Thymus (tissue), 14 donors: ENCODE measurements around the gene RPS29. TPM values are rescaled to one million over a fixed set of nuclear protein-coding genes. Genes with fewer than 3 reads are reported as not detected.

Experiments used
- DNase-seq, 9 donors: peaks; one replicate each; pipeline ENCODE4 v3.0.0-alpha.2; 2013; ENCODE audit warnings: low spot score in 9 of 9, low read depth in 6 of 9, missing footprints in 1 of 9
- H3K27ac ChIP-seq, 2 donors: one replicate each; pipeline ENCODE4 v1.5.1; 2013; ENCODE audit warnings: control low read depth in 1 of 2, low read depth in 1 of 2, low read length in 1 of 2, mild to moderate bottlenecking in 1 of 2, moderate library complexity in 1 of 2
- H3K27me3 ChIP-seq, 2 donors: one replicate each; pipeline ENCODE4 v1.5.1; 2013; ENCODE audit warnings: low read length in 1 of 2; ENCODE audit not compliant: control insufficient read depth in 2 of 2, insufficient read depth in 1 of 2
- H3K36me3 ChIP-seq, 2 donors: one replicate each; pipeline ENCODE4 v1.5.1; 2013; ENCODE audit warnings: low read length in 1 of 2, mild to moderate bottlenecking in 1 of 2, moderate library complexity in 1 of 2; ENCODE audit not compliant: control insufficient read depth in 2 of 2, insufficient read depth in 2 of 2
- H3K4me1 ChIP-seq, 2 donors: one replicate each; pipeline ENCODE4 v1.5.1; 2013; ENCODE audit warnings: low read length in 2 of 2; ENCODE audit not compliant: control insufficient read depth in 2 of 2, insufficient read depth in 2 of 2
- H3K4me3 ChIP-seq, 2 donors: one replicate each; pipeline ENCODE4 v1.5.1; 2013; ENCODE audit warnings: low read length in 2 of 2, control low read depth in 1 of 2, mild to moderate bottlenecking in 1 of 2
- H3K9me3 ChIP-seq, 2 donors: one replicate each; pipeline ENCODE4 v1.5.1; 2013; ENCODE audit warnings: low read length in 1 of 2, mild to moderate bottlenecking in 1 of 2; ENCODE audit not compliant: control insufficient read depth in 2 of 2, insufficient read depth in 1 of 2
- WGBS: extraction: QIAGEN DNeasy Blood & Tissue Kit; methylation state at CpG from one replicate; pipeline ENCODE4 v1.1.7; 2013; 5-methylcytosine and 5-hydroxymethylcytosine counted together
- long read RNA-seq, 10 donors: transcript quantifications; one replicate each; lab custom pipeline, GENCODE V29; 2026
- polyA plus RNA-seq: library from polyadenylated mRNA; stranded (reverse); fragments of 200-250 nt; gene quantifications from one replicate; pipeline ENCODE4 v1.2.3, GENCODE V29; 2013
- total RNA-seq: library from RNA; stranded (reverse); fragments of 120-200 nt; gene quantifications from one replicate; pipeline ENCODE4 v1.2.4, GENCODE V29; 2013
- donor health status: healthy.

The RPS29 gene
- total RNA-seq: 6,328 TPM
- polyA plus RNA-seq: 5,388 TPM
- long read RNA-seq, donor 1, full-length matches to known transcripts: 355 of 355 reads
- long read RNA-seq, donor 1, partial matches to known transcripts: 0 of 355 reads
- long read RNA-seq, donor 1, other reads (novel, unspliced or antisense): 0 of 355 reads
- long read RNA-seq, donor 2: 0 reads
- long read RNA-seq, donor 3, full-length matches to known transcripts: 4,240 of 4,375 reads
- long read RNA-seq, donor 3, partial matches to known transcripts: 58 of 4,375 reads
- long read RNA-seq, donor 3, other reads (novel, unspliced or antisense): 77 of 4,375 reads
- long read RNA-seq, donor 4, full-length matches to known transcripts: 1,684 of 1,706 reads
- long read RNA-seq, donor 4, partial matches to known transcripts: 22 of 1,706 reads
- long read RNA-seq, donor 4, other reads (novel, unspliced or antisense): 0 of 1,706 reads
- long read RNA-seq, donor 5, full-length matches to known transcripts: 7,323 of 7,376 reads
- long read RNA-seq, donor 5, partial matches to known transcripts: 38 of 7,376 reads
- long read RNA-seq, donor 5, other reads (novel, unspliced or antisense): 15 of 7,376 reads
- long read RNA-seq, donor 6, full-length matches to known transcripts: 1,199 of 1,209 reads
- long read RNA-seq, donor 6, partial matches to known transcripts: 10 of 1,209 reads
- long read RNA-seq, donor 6, other reads (novel, unspliced or antisense): 0 of 1,209 reads
- long read RNA-seq, donor 7, full-length matches to known transcripts: 3,556 of 3,636 reads
- long read RNA-seq, donor 7, partial matches to known transcripts: 32 of 3,636 reads
- long read RNA-seq, donor 7, other reads (novel, unspliced or antisense): 48 of 3,636 reads
- long read RNA-seq, donor 8, full-length matches to known transcripts: 769 of 769 reads
- long read RNA-seq, donor 8, partial matches to known transcripts: 0 of 769 reads
- long read RNA-seq, donor 8, other reads (novel, unspliced or antisense): 0 of 769 reads
- long read RNA-seq, donor 9, full-length matches to known transcripts: 1,744 of 1,753 reads
- long read RNA-seq, donor 9, partial matches to known transcripts: 9 of 1,753 reads
- long read RNA-seq, donor 9, other reads (novel, unspliced or antisense): 0 of 1,753 reads
- long read RNA-seq, donor 10, full-length matches to known transcripts: 1,945 of 1,961 reads
- long read RNA-seq, donor 10, partial matches to known transcripts: 16 of 1,961 reads
- long read RNA-seq, donor 10, other reads (novel, unspliced or antisense): 0 of 1,961 reads

- under 1% methylated on average over 54 of the region's 55 CpGs for WGBS
- Histone ChIP-seq H3K27ac (peak within 1 kb of the TSS; percentile 97 to 98), H3K4me1 (peaks cover 11 to 16% of the 10 kb centered on the region in 2 donors), H3K9me3 (no peaks in the 10 kb centered on the region), H3K4me3 (peak within 1 kb of the TSS; percentile 90 to 95), H3K36me3 (peaks cover 13 to 26% of the 10 kb centered on the region in 2 donors), H3K27me3 (no peaks in the 10 kb centered on the region)
- DNase-seq: peak; percentile 97 to 100 (median 100)
Measured at GRCh38 chr14:49585803-49586672, at the start of gene RPS29. RPS29 (minus strand) TSS chr14:49586380; CDS start chr14:49586346, 34 bp downstream.

GRCh38 chr14:49634547-49635334, 48.6 kb upstream of the RPS29 start, which contains the start of gene DNAAF2:
DNAAF2 (minus strand) TSS chr14:49635244; CDS start chr14:49635149, 95 bp downstream.
- DNase-seq: peak in 8 of 9 donors; percentile 25 to 77 (median 50)
- H3K27ac ChIP-seq: peak within 1 kb of the TSS; percentile 97 to 98

GRCh38 chr14:49633640-49634546, 47.7 kb upstream of the RPS29 start:
- Histone ChIP-seq H3K9me3 (no peaks in the 10 kb centered on the region), H3K4me1 (peaks cover 0 to 12% of the 10 kb centered on the region in 2 donors), H3K4me3 (peak overlapping the region; percentile 86 to 98), H3K27ac (peak overlapping the region; percentile 97 to 98), H3K36me3 (peaks cover 0 to 8% of the 10 kb centered on the region in 2 donors), H3K27me3 (no peaks in the 10 kb centered on the region)
- under 1% methylated on average over 101 of the region's 101 CpGs for WGBS
- peak; percentile 83 to 97 (median 93) for DNase-seq

More at GRCh38 chr14:49634547-49635334, 48.6 kb upstream of the RPS29 start, which contains the start of gene DNAAF2:
- Histone ChIP-seq H3K36me3 (peaks cover 0 to 13% of the 10 kb centered on the region in 2 donors), H3K4me1 (peaks cover 0 to 12% of the 10 kb centered on the region in 2 donors), H3K4me3 (peak within 1 kb of the TSS; percentile 86 to 98), H3K9me3 (no peaks in the 10 kb centered on the region), H3K27me3 (no peaks in the 10 kb centered on the region)
- under 1% methylated on average over 80 of the region's 80 CpGs for WGBS

GRCh38 chr14:49623941-49624839, 38.0 kb upstream of the RPS29 start:
- Histone ChIP-seq H3K4me1 (peaks cover 16 to 18% of the 10 kb centered on the region in 2 donors), H3K27me3 (no peaks in the 10 kb centered on the region), H3K27ac (no peak overlapping the region), H3K9me3 (no peaks in the 10 kb centered on the region), H3K4me3 (no peak overlapping the region), H3K36me3 (peaks cover 4 to 8% of the 10 kb centered on the region in 2 donors)
- 88% methylated on average over 6 of the region's 6 CpGs for WGBS
- DNase-seq: no peak

GRCh38 chr14:49623387-49623786, 37.2 kb upstream of the RPS29 start:
- Histone ChIP-seq H3K27me3 (no peaks in the 10 kb centered on the region), H3K9me3 (no peaks in the 10 kb centered on the region), H3K27ac (no peak overlapping the region), H3K4me1 (peaks cover 16 to 22% of the 10 kb centered on the region in 2 donors), H3K36me3 (peaks cover 7 to 8% of the 10 kb centered on the region in 2 donors), H3K4me3 (no peak overlapping the region)
- 84% methylated on average over 3 of the region's 3 CpGs for WGBS
- no peak for DNase-seq

GRCh38 chr14:49622022-49622607, 35.9 kb upstream of the RPS29 start:
- Histone ChIP-seq H3K9me3 (no peaks in the 10 kb centered on the region), H3K4me1 (peaks cover 16 to 22% of the 10 kb centered on the region in 2 donors), H3K36me3 (peaks cover 18 to 20% of the 10 kb centered on the region in 2 donors), H3K27me3 (no peaks in the 10 kb centered on the region), H3K27ac (no peak overlapping the region), H3K4me3 (peak overlapping the region; percentile 74 to 96)
- no peak for DNase-seq
- WGBS: 90% methylated on average over 3 of the region's 3 CpGs
